GM19351 (cell line): ENCODE measurements around the gene BIRC2.
"Not testable (repeated sequence)": the region's sequence is repeated elsewhere in the genome, so short reads cannot be mapped to it uniquely, and the experiment has no call there.

Experiments
- ATAC-seq: cut with Tn5 transposase; IDR thresholded peaks from one replicate; pipeline ENCODE4 v1.9.1; 2021; ENCODE audit warnings: mild to moderate bottlenecking, moderate library complexity; ENCODE audit not compliant: unreplicated experiment

Gene BIRC2

GRCh38 chr11:102374633-102375424, 27.8 kb downstream of the BIRC2 start:
- not testable (repeated sequence) for ATAC-seq

GRCh38 chr11:102375720-102376399, 28.8 kb downstream of the BIRC2 start:
- no peak for ATAC-seq

GRCh38 chr11:102377891-102378290, 30.9 kb downstream of the BIRC2 start:
- no peak for ATAC-seq

GRCh38 chr11:102378818-102379217, 31.8 kb downstream of the BIRC2 start:
- no peak for ATAC-seq

GRCh38 chr11:102382384-102382783, 35.4 kb downstream of the BIRC2 start:
- no peak for ATAC-seq

GRCh38 chr11:102383839-102384238, 36.8 kb downstream of the BIRC2 start:
- no peak for ATAC-seq

- ATAC-seq: no peak
These were observed 37.5 kb downstream of the BIRC2 start for GRCh38 chr11:102384419-102385079.

- no peak for ATAC-seq
These were observed 38.3 kb downstream of the BIRC2 start for GRCh38 chr11:102385085-102386007.

GRCh38 chr11:102386136-102386734, 39.2 kb downstream of the BIRC2 start:
- no peak for ATAC-seq

GRCh38 chr11:102387043-102387781, 40.2 kb downstream of the BIRC2 start:
- no peak for ATAC-seq

- no peak for ATAC-seq
These were observed 42.2 kb downstream of the BIRC2 start for GRCh38 chr11:102389253-102389652.

GRCh38 chr11:102390667-102391465, 43.9 kb downstream of the BIRC2 start:
- ATAC-seq: peak; percentile 82

GRCh38 chr11:102391549-102392237, 44.7 kb downstream of the BIRC2 start:
- no peak for ATAC-seq

- ATAC-seq: no peak
These were observed 46.3 kb downstream of the BIRC2 start for GRCh38 chr11:102393272-102393730.

- no peak for ATAC-seq
These were observed 48.8 kb downstream of the BIRC2 start for GRCh38 chr11:102395720-102396393.

GRCh38 chr11:102396708-102397563, 49.9 kb downstream of the BIRC2 start:
- no peak for ATAC-seq

GRCh38 chr11:102398297-102398696, 51.3 kb downstream of the BIRC2 start:
- no peak for ATAC-seq
